B cell (primary cell): ENCODE measurements around the gene KSR1. TPM values are rescaled to one million over a fixed set of nuclear protein-coding genes. Genes with fewer than 3 reads are reported as not detected.
"Not testable (repeated sequence)": the region's sequence is repeated elsewhere in the genome, so short reads cannot be mapped to it uniquely, and the experiment has no call there.

Source experiments
- ATAC-seq: fragments of 200-7000 bp; cut with Tn5 transposase; one replicate; pipeline ENCODE4 v1.10.0; 2021; ENCODE audit warnings: low read depth, mild to moderate bottlenecking, moderate number of reproducible peaks, moderate library complexity
- CTCF ChIA-PET: fragments of 350-600 bp; sonication (Branson Sonifier 250); formaldehyde crosslinking; loops from one replicate; lab custom pipeline; 2021; ENCODE audit warnings: antibody characterized with exemption, inconsistent platforms; lab: Charles Lee
- POLR2A ChIA-PET: fragments of 350-600 bp; sonication (Branson Sonifier 250); formaldehyde crosslinking; loops from one replicate; lab custom pipeline; 2021; ENCODE audit warnings: antibody characterized with exemption; lab: Charles Lee
- DNase-seq: peaks from one replicate; pipeline ENCODE4 v3.0.0; 2013
- H2AFZ ChIP-seq: 2 replicates; pipeline ENCODE4 v1.6.1; 2012; ENCODE audit warnings: mild to moderate bottlenecking, low read depth, low read length; ENCODE audit not compliant: insufficient read depth, poor library complexity, severe bottlenecking
- H3K27ac ChIP-seq, 2 donors: 1 replicate in 1 of 2; 2 replicates in 1 of 2; pipeline ENCODE4 v1.5.1; 2012 to 2013; ENCODE audit warnings: low read length in 2 of 2, mild to moderate bottlenecking in 2 of 2, moderate library complexity in 1 of 2
- H3K27me3 ChIP-seq, 4 experiments: fragments of 200-600 bp in 1 of 4; sonication (generic) in 1 of 4; replicated peaks in 1 of 4; 1 replicate in 2 of 4; 2 replicates in 2 of 4; pipeline versions ENCODE4 v1.6.1 to v1.7.0; 2013 to 2016; ENCODE audit warnings: low read length in 3 of 4, mild to moderate bottlenecking in 2 of 4, mixed read lengths in 1 of 4, moderate library complexity in 1 of 4; ENCODE audit not compliant: insufficient read depth in 4 of 4, control insufficient read depth in 3 of 4; ENCODE audit errors: control extremely low read depth in 1 of 4
- H3K36me3 ChIP-seq, 2 experiments: replicated peaks in 1 of 2; 1 replicate in 1 of 2; 2 replicates in 1 of 2; pipeline versions ENCODE4 v1.6.1 to v1.7.1; 2013; ENCODE audit warnings: low read length in 1 of 2; ENCODE audit not compliant: insufficient read depth in 2 of 2, control insufficient read depth in 1 of 2; ENCODE audit errors: control extremely low read depth in 1 of 2, extremely low read depth in 1 of 2
- H3K4me1 ChIP-seq, 2 donors: fragments of 200-600 bp in 1 of 2; sonication (generic) in 1 of 2; 1 replicate in 1 of 2; 2 replicates in 1 of 2; pipeline versions ENCODE4 v1.5.1 to v1.6.1; 2013 to 2017; ENCODE audit warnings: low read length in 2 of 2; ENCODE audit not compliant: control insufficient read depth in 2 of 2, insufficient read depth in 2 of 2
- H3K4me2 ChIP-seq: replicated peaks from 2 replicates; pipeline ENCODE3; 2012; ENCODE audit warnings: mild to moderate bottlenecking, low read depth, low read length; ENCODE audit not compliant: poor library complexity, severe bottlenecking
- H3K4me3 ChIP-seq, 5 experiments: fragments of 200-600 bp in 1 of 5; sonication (generic) in 1 of 5; 1 replicate in 3 of 5; 2 replicates in 2 of 5; pipeline versions ENCODE4 v1.5.1 to v1.7.0; 2011 to 2016; ENCODE audit warnings: low read length in 4 of 5, mild to moderate bottlenecking in 4 of 5, low read depth in 2 of 5, control low read depth in 1 of 5, moderate library complexity in 1 of 5; ENCODE audit not compliant: insufficient read depth in 1 of 5; ENCODE audit errors: control extremely low read depth in 1 of 5, extremely low read depth in 1 of 5
- H3K79me2 ChIP-seq: fragments of 200-600 bp; sonication (generic); one replicate; pipeline ENCODE4 v1.6.0; 2016; ENCODE audit warnings: low read length; ENCODE audit not compliant: control insufficient read depth, insufficient read depth
- H3K9ac ChIP-seq: fragments of 200-600 bp; sonication (generic); 2 replicates; pipeline ENCODE4 v1.6.1; 2017; ENCODE audit warnings: mild to moderate bottlenecking, low read length, moderate library complexity
- H3K9me3 ChIP-seq, 3 donors: one replicate each; pipeline versions ENCODE4 v1.6.1 to v1.7.1; 2013; ENCODE audit warnings: low read length in 2 of 3; ENCODE audit not compliant: control insufficient read depth in 2 of 3, insufficient read depth in 1 of 3; ENCODE audit errors: control extremely low read depth in 1 of 3
- H4K20me1 ChIP-seq: 2 replicates; pipeline ENCODE4 v1.6.0; 2012; ENCODE audit warnings: mild to moderate bottlenecking, low read length; ENCODE audit not compliant: insufficient read depth, control insufficient read depth, poor library complexity, severe bottlenecking
- H3K27ac Mint-ChIP-seq: one replicate; pipeline ENCODE4 v1.8.0; 2021; ENCODE audit warnings: mixed read lengths
- H3K27me3 Mint-ChIP-seq: one replicate; pipeline ENCODE4 v1.8.0; 2021; ENCODE audit warnings: mixed read lengths
- H3K4me1 Mint-ChIP-seq: one replicate; pipeline ENCODE4 v1.8.0; 2021; ENCODE audit warnings: mixed read lengths
- H3K4me3 Mint-ChIP-seq: one replicate; pipeline ENCODE4 v1.8.0; 2021; ENCODE audit warnings: mixed read lengths
- H3K9me3 Mint-ChIP-seq: one replicate; pipeline ENCODE4 v1.8.0; 2022; ENCODE audit warnings: mixed read lengths; ENCODE audit not compliant: insufficient read depth
- CTCF ChIP-seq: fragments of 200-600 bp; IDR thresholded peaks from one replicate; pipeline ENCODE4 v1.8.0; 2022; ENCODE audit warnings: antibody characterized with exemption, mild to moderate bottlenecking
- EZH2 ChIP-seq: IDR thresholded peaks from 2 replicates; pipeline ENCODE4 v1.6.1; 2012; ENCODE audit warnings: borderline replicate concordance, low read depth, mild to moderate bottlenecking, moderate library complexity, low read length; ENCODE audit not compliant: insufficient read depth, poor library complexity, severe bottlenecking
- WGBS: methylation state at CpG from one replicate; pipeline ENCODE4 v1.1.5; 2013; ENCODE audit warnings: missing lambda C conversion rate; ENCODE audit not compliant: insufficient coverage; 5-methylcytosine and 5-hydroxymethylcytosine counted together
- intact Hi-C: fragments of 100-400 bp; cut with micrococcal nuclease; formaldehyde crosslinking; loops from one replicate; pipeline ENCODE4 v1.10.0; 2022
- polyA plus RNA-seq: library from polyadenylated mRNA; depleted of rRNA; stranded (reverse); fragments of >200 nt; gene quantifications from 2 replicates; pipeline ENCODE4 v1.2.3, GENCODE V29; 2012
- total RNA-seq, 2 donors: library from RNA; stranded (reverse); fragments of 120-200 nt in 1 of 2; gene quantifications; 1 replicate in 1 of 2; 2 replicates in 1 of 2; pipeline versions ENCODE4 v1.2.3 to v1.2.4, GENCODE V29; 2013 to 2022

The KSR1 gene
- total and polyA plus RNA-seq, 2 donors (not counting 1 experiment from before 2014, with no cell fraction given), result 27.5 to 85.6 TPM

- H3K9me3 Mint-ChIP-seq, result no peaks in the 10 kb centered on the region
- ATAC-seq (no peak), DNase-seq (no peak)
- no peak overlapping the region for H3K27ac Mint-ChIP-seq
- H3K27me3 Mint-ChIP-seq, result no peaks in the 10 kb centered on the region
- Histone ChIP-seq H3K4me1 (peaks cover 17 to 26% of the 10 kb centered on the region in 2 donors), H3K27ac (no peak overlapping the region), H3K4me3 (no peak overlapping the region), H3K4me2 (no peak overlapping the region), H3K9ac (no peak overlapping the region), H3K79me2 (peaks cover 74% of the 10 kb centered on the region), H3K9me3 (no peaks in the 10 kb centered on the region), H3K36me3 (no peaks in the 10 kb centered on the region), H2AFZ (no peak overlapping the region), H3K27me3 (no peaks in the 10 kb centered on the region), H4K20me1 (peaks cover 44% of the 10 kb centered on the region)
- TF ChIP-seq EZH2, result no peak
- TF ChIP-seq CTCF, result no peak
- WGBS, result no CpG with 5 or more reads among the region's 3 CpGs
- POLR2A ChIA-PET, result no interaction called here
- CTCF ChIA-PET, result no interaction called here
- intact Hi-C loops, result no loop called here
- H3K4me1 Mint-ChIP-seq, result peaks cover 48% of the 10 kb centered on the region
- no peak overlapping the region for H3K4me3 Mint-ChIP-seq
Measured at GRCh38 chr17:27462714-27463113, 6.5 kb downstream of the KSR1 start.

- no peaks in the 10 kb centered on the region for H3K9me3 ChIP-seq
- POLR2A ChIA-PET, result no interaction called here
- CTCF ChIA-PET, result no interaction called here
- H3K9ac ChIP-seq, result no peak overlapping the region
- intact Hi-C loops, result no loop called here
- Mint-ChIP-seq H3K9me3 (no peaks in the 10 kb centered on the region), H3K27me3 (no peaks in the 10 kb centered on the region), H3K4me1 (peaks cover 45% of the 10 kb centered on the region), H3K4me3 (no peak overlapping the region), H3K27ac (no peak overlapping the region)
- no peak for DNase-seq
- H3K27me3 ChIP-seq, result no peaks in the 10 kb centered on the region
- no peak for TF ChIP-seq EZH2
- no peak for TF ChIP-seq CTCF
- H2AFZ ChIP-seq, result no peak overlapping the region
- 63% methylated on average over 3 of the region's 4 CpGs for WGBS
- H4K20me1 ChIP-seq, result peaks cover 39% of the 10 kb centered on the region
- H3K4me1 ChIP-seq, result peaks cover 14 to 21% of the 10 kb centered on the region in 2 donors
- no peak overlapping the region for H3K27ac ChIP-seq
- no peak overlapping the region for H3K4me3 ChIP-seq
- peaks cover 73% of the 10 kb centered on the region for H3K79me2 ChIP-seq
- no peak overlapping the region for H3K4me2 ChIP-seq
- ATAC-seq, result no peak
- H3K36me3 ChIP-seq, result no peaks in the 10 kb centered on the region
Measured at GRCh38 chr17:27463235-27463677, 7.0 kb downstream of the KSR1 start.

GRCh38 chr17:27464019-27464418 lies 7.8 kb downstream of the KSR1 start:
- H3K9me3 Mint-ChIP-seq, CTCF ChIA-PET, POLR2A ChIA-PET, H3K9me3 ChIP-seq, DNase-seq, intact Hi-C loops, H2AFZ ChIP-seq, H3K4me3 Mint-ChIP-seq, H3K27ac ChIP-seq, H3K27me3 ChIP-seq, H3K9ac ChIP-seq, ATAC-seq, H3K36me3 ChIP-seq, H3K4me3 ChIP-seq, H3K4me2 ChIP-seq, H3K27ac Mint-ChIP-seq, H3K27me3 Mint-ChIP-seq: not testable (repeated sequence)
- WGBS, result 100% methylated on average over 2 of the region's 3 CpGs
- peaks cover 73% of the 10 kb centered on the region for H3K79me2 ChIP-seq
- peaks cover 14 to 19% of the 10 kb centered on the region in 2 donors for H3K4me1 ChIP-seq
- peaks cover 31% of the 10 kb centered on the region for H4K20me1 ChIP-seq
- H3K4me1 Mint-ChIP-seq, result peaks cover 40% of the 10 kb centered on the region
